HG03103 (cell line): ENCODE results near the gene DYNLT1.
"Not testable (repeated sequence)": the region's sequence is repeated elsewhere in the genome, so short reads cannot be mapped to it uniquely, and the experiment has no call there.

Experiments used
- ATAC-seq: cut with Tn5 transposase; IDR thresholded peaks from one replicate; pipeline ENCODE4 v1.9.1; 2021; ENCODE audit warnings: low read depth; ENCODE audit not compliant: unreplicated experiment

Gene DYNLT1

GRCh38 chr6:158665332-158665731, 20.8 kb upstream of the DYNLT1 start:
- no peak for ATAC-seq

- ATAC-seq, result no peak
Measured at GRCh38 chr6:158663625-158664165, 19.2 kb upstream of the DYNLT1 start.

DNA sequence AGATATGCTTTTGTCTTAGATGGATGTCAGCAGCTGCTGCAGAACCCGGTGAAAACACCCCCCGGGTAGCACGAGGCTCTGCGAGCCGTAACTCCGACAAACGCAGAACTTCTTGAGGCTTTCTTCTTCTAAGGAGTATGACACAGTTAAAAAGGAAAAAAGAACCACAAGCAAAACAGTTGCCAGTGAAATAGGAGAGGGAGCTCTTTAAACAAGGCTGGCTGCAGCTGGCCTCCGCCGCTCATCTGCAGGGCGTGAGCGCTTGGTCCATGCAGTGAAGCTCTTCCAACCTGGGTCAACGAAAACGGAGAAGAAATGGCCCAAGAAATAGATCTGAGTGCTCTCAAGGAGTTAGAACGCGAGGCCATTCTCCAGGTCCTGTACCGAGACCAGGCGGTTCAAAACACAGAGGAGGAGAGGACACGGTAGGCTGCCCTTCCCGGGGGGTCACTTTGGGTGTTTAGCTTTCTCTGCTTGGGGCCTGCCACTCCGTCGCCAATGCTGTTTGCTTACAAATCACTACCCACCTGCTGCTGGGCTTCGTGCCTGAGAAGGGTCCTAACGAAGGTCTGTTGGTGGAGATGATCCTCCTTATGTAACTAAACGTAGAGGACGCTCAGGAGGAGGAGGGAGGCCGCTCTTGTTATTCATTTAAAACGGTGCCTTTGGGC, 18.5 kb upstream of the DYNLT1 start:
- no peak for ATAC-seq

- ATAC-seq, result no peak
Measured at GRCh38 chr6:158662607-158662953, 18.0 kb upstream of the DYNLT1 start.

DNA sequence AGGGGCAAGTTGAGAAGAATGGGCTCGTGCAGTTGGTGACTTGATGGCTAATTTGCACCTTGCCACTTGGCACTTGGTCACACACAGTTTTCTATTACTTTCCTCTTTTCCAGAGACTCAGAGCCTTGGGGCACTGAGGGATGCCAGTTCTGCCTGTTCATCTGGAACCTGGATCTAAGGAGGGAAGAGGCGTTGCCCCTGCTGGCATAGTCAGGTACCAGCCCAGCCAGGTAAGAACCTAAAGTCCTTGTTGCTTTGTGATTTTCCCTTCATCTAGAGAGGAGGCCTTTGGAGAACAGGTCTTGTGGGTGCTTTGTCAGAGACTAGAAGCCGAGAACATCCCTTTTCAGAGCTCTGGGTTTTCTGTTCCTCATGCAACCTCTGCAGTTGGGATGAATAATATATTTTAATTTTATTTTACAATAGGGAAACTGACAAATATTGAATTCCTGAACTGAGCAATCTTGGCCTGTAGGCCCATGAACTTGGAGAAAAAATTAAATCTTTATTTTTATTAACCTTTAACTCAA, 16.7 kb upstream of the DYNLT1 start:
- no peak for ATAC-seq

DNA sequence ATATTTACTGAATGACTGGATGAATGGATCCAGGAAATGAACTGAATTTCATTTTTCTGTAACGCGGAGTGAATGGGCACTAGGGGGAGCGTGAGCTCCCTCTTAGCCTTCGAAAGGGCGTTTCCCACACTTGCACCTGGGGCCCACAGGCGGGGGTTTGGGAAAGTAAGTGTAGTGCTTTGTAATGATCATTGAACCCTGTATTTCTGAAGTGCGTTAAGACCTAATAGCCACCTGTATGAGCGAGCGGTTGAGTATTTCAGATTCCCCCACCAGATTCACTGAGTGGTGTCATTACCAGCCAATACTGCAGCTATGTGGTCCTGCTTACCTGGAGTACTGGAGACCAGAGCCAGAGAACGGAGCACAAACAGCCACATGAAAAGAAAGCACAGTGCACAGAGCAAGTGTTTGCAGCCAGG, 15.8 kb upstream of the DYNLT1 start:
- ATAC-seq, result no peak

DNA sequence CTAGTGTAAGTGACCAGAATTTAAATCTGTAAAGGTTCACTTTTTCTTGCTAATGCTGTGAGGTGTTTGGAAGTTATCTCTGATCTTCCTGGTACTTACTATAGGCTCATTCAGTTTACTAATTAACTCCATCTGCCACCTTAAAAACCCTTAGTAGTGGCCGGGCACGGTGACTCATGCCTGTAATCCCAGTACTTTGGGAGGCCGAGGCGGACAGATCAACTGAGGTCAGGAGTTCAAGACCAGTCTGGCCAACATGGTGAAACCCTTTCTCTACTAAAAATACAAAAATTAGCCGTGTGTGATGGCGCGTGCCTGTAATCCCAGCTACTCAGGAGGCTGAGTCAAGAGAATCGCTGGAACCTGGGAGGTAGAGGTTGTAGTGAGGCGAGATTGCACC, 12.4 kb upstream of the DYNLT1 start:
- ATAC-seq, result not testable (repeated sequence)

- no peak for ATAC-seq
Measured at GRCh38 chr6:158655569-158656450, 11.3 kb upstream of the DYNLT1 start.

DNA sequence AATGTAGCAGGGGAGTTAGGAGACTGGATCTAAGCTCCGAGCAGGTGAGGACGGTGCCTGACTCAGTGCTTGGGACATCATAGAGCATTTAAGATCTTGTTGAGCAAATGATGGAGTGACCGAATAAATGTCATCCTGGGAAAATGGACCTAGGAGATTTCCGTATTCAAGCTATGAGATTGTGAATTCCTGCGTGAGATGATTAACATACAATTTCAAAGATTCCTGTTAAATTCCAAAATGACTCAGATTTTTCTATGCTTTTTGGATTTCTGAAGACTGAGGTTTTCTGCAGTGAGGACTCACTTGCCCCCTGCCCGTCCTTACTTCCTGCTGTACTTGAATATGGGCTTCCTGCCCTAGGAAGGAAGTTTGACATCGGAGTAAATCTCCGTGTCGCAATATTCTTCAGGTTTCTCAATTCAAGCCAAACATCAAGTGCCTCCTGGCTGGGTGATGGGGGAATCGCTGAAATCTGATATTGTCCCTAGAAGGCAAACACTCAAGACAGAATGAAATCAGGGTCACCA, 10.5 kb upstream of the DYNLT1 start:
- ATAC-seq, result no peak

- ATAC-seq, result no peak
Measured at GRCh38 chr6:158654498-158654897, 10.0 kb upstream of the DYNLT1 start.

DNA sequence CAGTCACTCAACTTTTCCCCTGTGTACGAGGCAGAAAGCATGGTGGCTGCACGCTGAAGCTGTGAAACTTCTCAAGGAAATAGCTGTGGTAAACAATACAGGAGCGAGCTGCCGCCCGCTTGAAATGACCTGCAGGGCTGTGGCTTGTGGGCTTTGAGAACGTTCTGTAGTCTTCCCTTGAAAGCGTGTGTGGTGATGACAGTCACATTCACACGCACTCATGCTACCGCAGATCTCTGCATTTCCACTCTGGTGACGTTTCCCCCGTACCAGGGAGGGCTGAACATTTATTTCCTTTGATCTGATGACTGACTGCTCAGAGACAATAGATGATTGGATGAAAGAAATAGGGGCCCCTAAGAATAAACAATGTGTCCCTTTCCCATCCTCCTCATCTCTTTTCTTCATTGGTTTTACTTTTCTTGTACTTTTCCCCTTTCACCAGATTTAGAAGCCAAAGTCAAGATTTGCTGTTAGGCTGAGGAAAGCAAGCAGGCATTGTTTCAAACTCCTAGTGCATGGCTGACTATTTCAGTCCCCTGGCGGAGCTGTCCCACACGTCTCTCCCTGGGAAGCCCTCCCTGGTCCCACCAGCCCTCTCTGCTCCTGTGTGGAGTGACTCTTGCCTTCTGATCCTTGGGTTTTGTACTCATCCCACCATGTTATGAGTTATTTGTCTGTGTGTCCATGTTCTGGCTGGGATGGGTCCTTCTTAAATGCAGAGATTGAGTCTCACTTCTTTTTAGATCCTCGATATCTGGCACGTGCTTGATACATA, 9.2 kb upstream of the DYNLT1 start:
- ATAC-seq, result peak; percentile 52

DNA sequence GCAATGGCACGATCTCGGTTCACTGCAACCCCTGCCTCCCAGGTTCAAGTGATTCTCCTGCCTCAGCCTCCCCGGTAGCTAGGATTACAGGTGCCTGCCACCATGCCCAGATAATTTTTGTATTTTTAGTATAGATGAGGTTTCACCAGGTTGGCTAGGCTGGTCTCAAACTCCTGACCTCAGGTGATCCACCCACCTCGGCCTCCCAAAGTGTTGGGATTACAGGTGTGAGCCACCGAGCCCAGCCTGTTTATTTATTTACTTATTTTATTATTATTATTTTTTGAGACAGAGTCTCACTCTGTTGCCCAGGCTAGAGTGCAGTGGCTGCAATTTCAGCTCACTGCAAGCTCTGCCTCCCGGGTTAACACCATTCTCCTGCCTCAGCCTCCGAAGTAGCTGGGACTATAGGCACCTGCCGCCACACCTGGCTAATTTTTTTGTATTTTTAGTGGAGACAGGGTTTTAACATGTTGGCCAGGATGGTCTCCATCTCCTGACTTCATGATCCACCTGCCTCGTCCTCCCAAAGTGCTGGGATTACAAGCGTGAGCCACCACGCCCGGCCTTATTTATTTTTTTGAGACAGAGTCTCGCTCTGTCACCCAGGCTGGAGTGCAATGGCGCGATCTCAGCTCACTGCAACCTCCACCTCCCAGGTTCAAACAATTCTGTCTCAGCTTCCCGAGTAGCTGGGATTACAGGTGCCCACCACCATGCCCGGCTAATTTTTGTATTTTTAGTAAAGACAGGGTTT, 7.6 kb upstream of the DYNLT1 start:
- ATAC-seq, result not testable (repeated sequence)

DNA sequence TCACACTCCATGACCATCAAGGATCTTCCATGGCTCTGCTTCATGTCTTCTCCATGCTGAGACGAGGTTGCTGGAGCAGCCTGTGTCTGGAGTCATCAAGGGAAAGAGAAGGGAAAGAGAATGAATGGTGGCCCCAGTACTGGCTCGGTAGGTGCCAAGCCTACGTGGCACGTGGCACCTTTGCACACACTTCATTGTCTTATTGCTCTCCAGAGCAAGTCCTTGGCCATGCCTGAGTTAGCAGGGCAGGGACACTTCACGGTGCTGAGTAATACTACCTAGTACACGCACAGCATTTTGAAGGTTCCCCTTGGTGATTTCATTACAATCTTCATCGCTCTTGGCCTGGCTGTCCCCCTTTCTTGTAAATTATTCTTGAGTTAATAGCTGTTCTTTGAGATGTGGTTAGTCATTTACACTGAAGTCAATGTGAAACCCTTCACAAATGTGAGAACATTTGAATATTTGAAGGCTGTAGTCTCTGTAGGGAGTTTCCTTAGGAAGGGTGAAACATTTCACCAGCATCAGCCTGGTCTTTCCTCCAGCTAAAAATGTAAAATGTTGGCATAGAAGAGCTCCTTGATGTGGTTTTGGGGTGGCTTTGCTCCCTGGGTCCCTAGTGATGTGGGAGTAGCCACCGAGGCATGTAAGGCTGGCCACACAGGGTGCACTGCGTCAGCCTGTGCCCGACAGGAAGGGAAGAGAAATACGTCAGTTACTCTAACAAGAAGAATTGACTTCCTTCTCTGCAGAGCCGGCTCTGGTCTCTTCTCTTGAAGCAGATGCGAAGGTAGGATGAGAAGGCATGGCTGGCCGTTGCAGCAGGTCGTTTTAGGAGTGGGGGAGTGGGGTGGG, 5.0 kb upstream of the DYNLT1 start, which contains the start of gene SYTL3:
Gene SYTL3, plus strand, starts transcription at position 766 of the 855 bp plus-strand sequence. CDS start 13,215 bp downstream, outside the sequence.
- peak; percentile 32 for ATAC-seq

GRCh38 chr6:158648682-158649131, 4.2 kb upstream of the DYNLT1 start:
- ATAC-seq, result no peak

DNA sequence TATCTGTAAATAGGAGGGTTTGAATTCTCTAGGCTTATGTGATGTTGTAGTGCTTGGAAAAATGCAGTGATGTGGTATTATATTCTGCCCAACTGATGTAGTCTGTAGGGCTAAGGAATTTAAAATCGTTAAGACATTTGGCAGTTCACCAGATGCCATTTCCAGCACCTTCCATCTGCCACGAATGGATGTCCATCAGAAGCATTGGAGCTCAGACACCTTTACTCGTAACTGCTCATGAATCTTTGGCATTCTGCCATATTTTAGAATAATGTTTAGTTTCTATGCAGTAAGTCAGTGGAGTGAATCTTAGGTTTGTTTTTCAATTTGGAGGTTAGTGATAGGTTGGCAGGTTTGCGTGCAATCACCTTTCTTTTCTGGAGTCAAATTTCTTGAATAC, 3.0 kb upstream of the DYNLT1 start:
- ATAC-seq, result no peak

- ATAC-seq, result no peak
Measured at GRCh38 chr6:158646023-158646910, 1.7 kb upstream of the DYNLT1 start.
